ENCODE results near the gene BSG. TPM values are rescaled to one million over a fixed set of nuclear protein-coding genes. Genes with fewer than 3 reads are reported as not detected.
A peak's percentile ranks its signal among the peaks of the same experiment; 100 is the strongest.

Gene BSG
- total and polyA plus RNA-seq, 9 of the 15 experiments (the other 6 are each of a cell fraction or from before 2014, with no cell fraction given), result 4.6 to 495 (median 187) TPM

- TF ChIP-seq U2AF2 (optimal IDR thresholded peaks at IDR 0.05; ENCODE audit: low read depth, low read length) (no peak), KAT8 (IDR thresholded peaks at IDR 0.05; ENCODE audit: low read depth) (no peak), PPARD (CRISPR knock-in tag; IDR thresholded peaks at IDR 0.05) (no peak), ZNF140 (CRISPR knock-in tag; IDR thresholded peaks at IDR 0.05) (no peak), ZSCAN32 (CRISPR knock-in tag; IDR thresholded peaks at IDR 0.05) (no peak), TFE3 (CRISPR knock-in tag; IDR thresholded peaks at IDR 0.05) (no peak), COPS2 (conservative IDR thresholded peaks at IDR 0.05) (no peak), ELK1 (CRISPR knock-in tag; IDR thresholded peaks at IDR 0.05) (no peak), SAP30 (IDR thresholded peaks at IDR 0.05; ENCODE audit: borderline replicate concordance, insufficient read depth, low read depth, low read length, poor library complexity, severe bottlenecking) (no peak), YBX1 (IDR thresholded peaks at IDR 0.05) (no peak), NR2F6 (CRISPR knock-in tag; IDR thresholded peaks at IDR 0.05) (no peak), NR2C1 (IDR thresholded peaks at IDR 0.05) (no peak), NR2C1 (tag; IDR thresholded peaks at IDR 0.05) (no peak), RHOXF2B (CRISPR knock-in tag; conservative IDR thresholded peaks at IDR 0.05) (peak; percentile 74; the same call in 1 of the 2 replicates), GTF2E2 (tag; IDR thresholded peaks at IDR 0.05) (no peak), PTRF (tag; IDR thresholded peaks at IDR 0.05) (no peak), NCOA2 (IDR thresholded peaks at IDR 0.05; ENCODE audit: partially characterized antibody in 2 of 2) (no peak), MYC (IDR thresholded peaks at IDR 0.05; ENCODE audit: low read depth, low read length) (0 out of 2 replicates have a peak, but pooled peaks have one; percentile 16), MYC (CRISPR knock-in tag; IDR thresholded peaks at IDR 0.05; ENCODE audit: borderline replicate concordance, low read depth) (no peak), ZNF212 (CRISPR knock-in tag; IDR thresholded peaks at IDR 0.05) (0 out of 2 replicates have a peak, but pooled peaks have one; percentile 11), FOXA3 (CRISPR knock-in tag; conservative IDR thresholded peaks at IDR 0.05 in 1 of 2, IDR thresholded peaks at IDR 0.05 in 1 of 2) (no peak), LCOR (CRISPR knock-in tag; IDR thresholded peaks at IDR 0.05) (no peak), SPI1 (IDR thresholded peaks at IDR 0.05; ENCODE audit: borderline replicate concordance, low read depth, low read length) (no peak), GTF2F1 (IDR thresholded peaks at IDR 0.05; ENCODE audit: low read depth, low read length) (no peak), HBP1 (CRISPR knock-in tag; IDR thresholded peaks at IDR 0.05) (0 out of 2 replicates have a peak, but pooled peaks have one; percentile 7)
Observed at GRCh38 chr19:584240-585001, 12.0 kb downstream of the BSG start (continued).
